Ovary (tissue), 9 donors: ENCODE data around the gene CDH24. TPM values are rescaled to one million over a fixed set of nuclear protein-coding genes. Genes with fewer than 3 reads are reported as not detected.

ENCODE experiments used
- DNase-seq, 5 donors: peaks; one replicate each; pipeline ENCODE4 v3.0.0-alpha.2; 2019 to 2020
- H3K27ac ChIP-seq, 2 donors: fragments of 200-600 bp; one replicate each; pipeline versions ENCODE4 v1.5.1 to v1.8.0; 2019 to 2022
- H3K27me3 ChIP-seq: fragments of 200-600 bp; one replicate; pipeline ENCODE4 v1.8.0; 2022
- H3K36me3 ChIP-seq: fragments of 200-600 bp; sonication (generic); one replicate; pipeline ENCODE4 v1.5.1; 2019
- H3K4me1 ChIP-seq: one replicate; pipeline ENCODE4 v1.8.1; 2013; ENCODE audit warnings: mild to moderate bottlenecking, moderate library complexity; ENCODE audit not compliant: insufficient read depth
- H3K4me3 ChIP-seq: fragments of 200-600 bp; sonication (generic); one replicate; pipeline ENCODE4 v1.5.1; 2017
- H3K9me3 ChIP-seq, 2 donors: fragments of 200-600 bp in 1 of 2; sonication (generic) in 1 of 2; one replicate each; pipeline versions ENCODE4 v1.5.1 to v1.8.1; 2013 to 2019; ENCODE audit warnings: mild to moderate bottlenecking in 1 of 2, moderate library complexity in 1 of 2
- CTCF ChIP-seq, 3 donors: fragments of 450-650 bp in 2 of 3; fragments of 200-600 bp in 1 of 3; IDR thresholded peaks; one replicate each; pipeline versions ENCODE4 v1.5.1 to v1.8.0; 2016 to 2022; ENCODE audit warnings: antibody characterized with exemption in 3 of 3, mild to moderate bottlenecking in 1 of 3
- EP300 ChIP-seq: sonication (generic); formaldehyde crosslinking; IDR thresholded peaks from one replicate; pipeline ENCODE4 v1.6.1; 2017; ENCODE audit warnings: antibody characterized with exemption
- POLR2A ChIP-seq: fragments of 450-650 bp; IDR thresholded peaks from one replicate; pipeline ENCODE4 v1.6.1; 2017; ENCODE audit warnings: antibody characterized with exemption, mild to moderate bottlenecking, moderate library complexity
- WGBS, 3 donors: extraction: QIAGEN DNeasy Blood & Tissue Kit in 1 of 3; methylation state at CpG; one replicate each; pipeline versions ENCODE4 v1.1.5 to v1.1.7; 2013 to 2017; 5-methylcytosine and 5-hydroxymethylcytosine counted together
- intact Hi-C, 4 donors: fragments of 100-400 bp; cut with DNase I; formaldehyde crosslinking; loops; one replicate each; pipeline versions ENCODE4 v1.11.0 to v1.15.1; 2022 to 2023
- polyA plus RNA-seq, 2 donors: library from polyadenylated mRNA; stranded (reverse); fragments of 200-250 nt in 1 of 2; fragments of 350-450 nt in 1 of 2; fragmentation: Illumina TruSeq in 1 of 2; extraction: RNeasy Lipid Tissue Mini Kit (QIAGEN cat#74804) in 1 of 2; gene quantifications; one replicate each; pipeline ENCODE4 v1.2.3, GENCODE V29; 2013 to 2014
- total RNA-seq, 7 donors: library from RNA; depleted of rRNA in 2 of 7; stranded (reverse); fragments of >200 nt in 2 of 7; fragmentation: NEBNext Ultra II Directional in 3 of 7; extraction: Animal tissue kit (Norgen Biotek cat#: 25700) in 3 of 7; gene quantifications; one replicate each; pipeline versions ENCODE4 v1.1.0 to v1.2.4, GENCODE V29; 2016 to 2023
- donor health status: DM: no; HTN: no; CAD: no; lungs with moderate emphysema.
- donor health status: DM: no; HTN: no; CAD: no.
- donor health status: Bipolar disorder and iron deficiency.
- donor health status: DM: yes; HTN: yes; CAD: no.
- donor health status: DM: no; HTN: no; CAD: no.
- donor health status: DM: yes; HTN: yes; CAD: no.

Gene CDH24
- total and polyA plus RNA-seq, 9 donors = 1.0 to 6.6 (median 2.3) TPM

DNA sequence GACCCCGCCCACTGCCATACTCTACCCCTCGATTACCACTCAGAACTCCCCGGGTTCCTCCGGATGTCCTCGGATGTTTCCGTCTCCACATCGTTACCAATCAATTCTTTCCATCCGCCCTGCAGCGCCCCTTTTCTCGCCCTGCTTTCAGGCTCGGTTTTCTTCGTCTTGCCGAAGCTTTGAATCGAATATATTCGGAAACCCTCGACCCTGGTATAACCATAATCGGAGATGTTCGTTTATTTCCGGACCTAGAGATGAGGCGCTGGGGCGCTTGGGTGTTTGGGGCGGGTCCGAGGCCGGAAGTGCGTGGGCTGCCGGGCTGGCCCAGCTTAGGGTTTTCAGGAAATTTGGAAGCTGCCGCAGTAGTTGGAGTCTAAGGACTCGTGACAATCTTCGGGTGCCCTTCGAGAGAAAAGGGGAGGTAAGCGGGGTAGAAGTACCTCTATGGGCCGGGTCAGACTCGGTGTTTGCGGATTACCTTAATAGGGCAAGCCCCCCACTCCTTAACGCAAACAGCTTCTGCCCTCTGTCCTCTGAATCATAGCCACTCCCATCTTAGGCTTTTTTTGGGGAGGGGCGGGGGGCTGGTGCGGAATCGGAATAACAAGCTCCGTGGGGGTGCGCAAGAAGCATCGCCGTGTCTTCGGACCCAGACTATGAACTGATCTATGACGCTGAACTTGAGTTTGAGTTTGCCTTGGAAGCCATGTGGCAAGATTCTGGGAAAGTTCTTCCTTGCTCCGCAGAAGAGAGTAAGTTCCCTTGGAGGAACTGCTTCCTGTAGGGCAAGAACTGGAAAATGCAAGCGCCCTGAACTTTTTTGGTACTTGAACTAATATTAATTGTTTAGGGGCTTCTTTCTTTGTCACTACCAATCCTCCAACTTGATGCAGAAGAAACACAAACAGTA is 38.1 kb upstream of the CDH24 start, which contains the start of gene C14orf119:
Gene C14orf119 (plus strand): TSS at position 310 of the 913 bp plus-strand sequence. CDS start 2,154 bp downstream, outside the sequence.
- WGBS, 3 donors = 0% methylated on average over 45 to 46 of the region's 46 CpGs
- peaks cover 7% of the 10 kb centered on the region for H3K4me1 ChIP-seq
- TF ChIP-seq EP300 = peak; percentile 42
- TF ChIP-seq POLR2A = peak; percentile 87
- TF ChIP-seq CTCF (IDR thresholded peaks at IDR 0.05) = no peak
- intact Hi-C loops = no loop called here
- DNase-seq = peak in 4 of 5 donors; percentile 99 to 100 (median 100)
- H3K27ac ChIP-seq = peak within 1 kb of the TSS; percentile 92 to 94
- no peaks in the 10 kb centered on the region for H3K9me3 ChIP-seq
- no peaks in the 10 kb centered on the region for H3K27me3 ChIP-seq
- H3K36me3 ChIP-seq = no peaks in the 10 kb centered on the region
- H3K4me3 ChIP-seq = peak within 1 kb of the TSS; percentile 97

GRCh38 chr14:23094666-23095195 is 37.4 kb upstream of the CDH24 start, which contains the start of gene ACIN1:
ACIN1 (minus strand) TSS chr14:23095136; CDS start chr14:23095112, 24 bp downstream.
- Histone ChIP-seq H3K4me1 (peaks cover 7% of the 10 kb centered on the region), H3K27me3 (no peaks in the 10 kb centered on the region), H3K4me3 (peak within 1 kb of the TSS; percentile 97), H3K27ac (peak within 1 kb of the TSS; percentile 92 to 94), H3K36me3 (no peaks in the 10 kb centered on the region), H3K9me3 (no peaks in the 10 kb centered on the region)
- intact Hi-C loops = no loop called here
- no peak for TF ChIP-seq CTCF (IDR thresholded peaks at IDR 0.05)
- peak; percentile 94 for TF ChIP-seq POLR2A
- WGBS, 3 donors = 0 to 1% (median 0%) methylated on average over 52 to 55 of the region's 55 CpGs
- peak in 3 of 5 donors; percentile 78 to 100 (median 81) for DNase-seq

GRCh38 chr14:23093991-23094665 is 36.8 kb upstream of the CDH24 start:
- Histone ChIP-seq H3K4me3 (peak overlapping the region; percentile 97), H3K27me3 (no peaks in the 10 kb centered on the region), H3K9me3 (no peaks in the 10 kb centered on the region), H3K27ac (peak overlapping the region; percentile 92 to 94), H3K4me1 (peaks cover 7% of the 10 kb centered on the region), H3K36me3 (no peaks in the 10 kb centered on the region)
- intact Hi-C loops = no loop called here
- DNase-seq = no peak
- 1 to 2% (median 1%) methylated on average over 14 of the region's 14 CpGs for WGBS, 3 donors
- TF ChIP-seq POLR2A (no peak), EP300 (no peak), CTCF (IDR thresholded peaks at IDR 0.05) (no peak)

DNA sequence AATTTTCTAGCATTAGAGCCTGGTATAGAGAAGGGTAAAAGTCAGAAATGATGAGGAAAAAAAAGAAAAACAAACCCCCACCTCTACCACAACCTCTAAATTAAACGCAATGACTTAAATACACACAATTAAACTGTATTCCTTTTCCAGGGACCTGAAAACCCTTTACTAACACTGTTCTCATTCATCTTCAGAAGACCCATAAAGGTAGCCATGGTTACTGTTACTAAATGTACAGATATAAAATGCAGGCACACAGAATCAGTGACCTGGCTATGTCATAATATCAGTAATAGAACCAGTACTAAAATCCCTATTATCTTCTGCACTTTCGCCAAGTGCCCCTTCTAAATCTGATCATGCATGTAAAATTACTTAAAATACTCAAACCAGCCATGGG is 36.2 kb upstream of the CDH24 start:
- DNase-seq = no peak
- 62 to 73% (median 71%) methylated on average over 2 of the region's 2 CpGs for WGBS, 3 donors
- Histone ChIP-seq H3K4me3 (peak overlapping the region; percentile 97), H3K27ac (no peak overlapping the region), H3K9me3 (no peaks in the 10 kb centered on the region), H3K4me1 (peaks cover 7% of the 10 kb centered on the region), H3K27me3 (no peaks in the 10 kb centered on the region), H3K36me3 (no peaks in the 10 kb centered on the region)
- intact Hi-C loops = no loop called here
- TF ChIP-seq EP300 (no peak), CTCF (IDR thresholded peaks at IDR 0.05) (no peak), POLR2A (no peak)
